CD14-positive monocyte (primary cell): ENCODE results near the gene CDCA8. TPM values are rescaled to one million over a fixed set of nuclear protein-coding genes. Genes with fewer than 3 reads are reported as not detected.

ENCODE experiments used
- DNase-seq, 3 donors: peaks; one replicate each; pipeline ENCODE4 v3.0.0-alpha.2; 2011 to 2022
- H2AFZ ChIP-seq: 2 replicates; pipeline ENCODE4 v1.6.0; 2012; ENCODE audit warnings: mild to moderate bottlenecking, low read depth, low read length, inconsistent platforms; ENCODE audit not compliant: insufficient read depth, poor library complexity, severe bottlenecking
- H3K27ac ChIP-seq, 2 donors: 1 replicate in 1 of 2; 2 replicates in 1 of 2; pipeline ENCODE4 v1.5.1; 2012 to 2013; ENCODE audit warnings: low read length in 2 of 2, control low read depth in 1 of 2, inconsistent platforms in 1 of 2, low read depth in 1 of 2, mild to moderate bottlenecking in 1 of 2
- H3K27me3 ChIP-seq, 2 donors: one replicate each; pipeline versions ENCODE4 v1.6.0 to v1.6.1; 2011 to 2013; ENCODE audit warnings: low read length in 2 of 2; ENCODE audit not compliant: control insufficient read depth in 2 of 2, insufficient read depth in 2 of 2
- H3K36me3 ChIP-seq, 2 donors: replicated peaks in 1 of 2; 1 replicate in 1 of 2; 2 replicates in 1 of 2; pipeline versions ENCODE4 v1.5.1 to v1.6.1; 2012 to 2013; ENCODE audit warnings: low read length in 2 of 2, control low read depth in 1 of 2, inconsistent platforms in 1 of 2, mild to moderate bottlenecking in 1 of 2; ENCODE audit not compliant: insufficient read depth in 2 of 2, control insufficient read depth in 1 of 2
- H3K4me1 ChIP-seq, 2 donors: 1 replicate in 1 of 2; 2 replicates in 1 of 2; pipeline versions ENCODE4 v1.5.1 to v1.6.1; 2012 to 2013; ENCODE audit warnings: low read length in 2 of 2, control low read depth in 1 of 2, inconsistent platforms in 1 of 2, mild to moderate bottlenecking in 1 of 2, moderate library complexity in 1 of 2; ENCODE audit not compliant: insufficient read depth in 2 of 2, control insufficient read depth in 1 of 2
- H3K4me2 ChIP-seq: replicated peaks from 2 replicates; pipeline ENCODE3; 2012; ENCODE audit warnings: low read length, moderate library complexity, mild to moderate bottlenecking; ENCODE audit not compliant: poor library complexity, severe bottlenecking; ENCODE audit errors: extremely low read depth
- H3K4me3 ChIP-seq, 3 experiments: fragments of 200-600 bp in 1 of 3; sonication (generic) in 1 of 3; replicated peaks in 1 of 3; 1 replicate in 2 of 3; 2 replicates in 1 of 3; pipeline ENCODE4 v1.5.1; 2011 to 2013; ENCODE audit warnings: low read length in 3 of 3, mild to moderate bottlenecking in 3 of 3, control low read depth in 2 of 3, low read depth in 2 of 3, inconsistent platforms in 1 of 3, moderate library complexity in 1 of 3
- H3K79me2 ChIP-seq: 2 replicates; pipeline ENCODE4 v1.6.0; 2012; ENCODE audit warnings: mild to moderate bottlenecking, control low read depth, inconsistent platforms, low read length, moderate library complexity; ENCODE audit not compliant: insufficient read depth
- H3K9ac ChIP-seq: 2 replicates; pipeline ENCODE4 v1.6.0; 2017; ENCODE audit warnings: low read length, mild to moderate bottlenecking; ENCODE audit not compliant: insufficient read depth, poor library complexity, severe bottlenecking
- H3K9me3 ChIP-seq, 2 donors: replicated peaks in 1 of 2; 1 replicate in 1 of 2; 2 replicates in 1 of 2; pipeline versions ENCODE4 v1.5.1 to v1.6.1; 2012 to 2013; ENCODE audit warnings: low read length in 2 of 2, control low read depth in 1 of 2; ENCODE audit not compliant: control insufficient read depth in 1 of 2, insufficient read depth in 1 of 2
- H4K20me1 ChIP-seq: 2 replicates; pipeline ENCODE4 v1.6.0; 2012; ENCODE audit warnings: mild to moderate bottlenecking, low read length, control low read depth, moderate library complexity; ENCODE audit not compliant: insufficient read depth
- H3K27ac Mint-ChIP-seq, 7 donors: one replicate each; pipeline ENCODE4 v1.8.0; 2020; ENCODE audit warnings: mild to moderate bottlenecking in 7 of 7, mixed read lengths in 7 of 7, moderate library complexity in 6 of 7, inconsistent platforms in 2 of 7
- H3K27me3 Mint-ChIP-seq, 3 donors: one replicate each; pipeline ENCODE4 v1.8.0; 2021 to 2022; ENCODE audit warnings: low read depth in 3 of 3, mild to moderate bottlenecking in 3 of 3, mixed read lengths in 3 of 3, moderate library complexity in 3 of 3, inconsistent platforms in 1 of 3
- H3K36me3 Mint-ChIP-seq, 2 donors: one replicate each; pipeline ENCODE4 v1.8.0; 2020; ENCODE audit warnings: mixed read lengths in 2 of 2, inconsistent platforms in 1 of 2, mild to moderate bottlenecking in 1 of 2
- H3K4me1 Mint-ChIP-seq: one replicate; pipeline ENCODE4 v1.8.0; 2020; ENCODE audit warnings: mild to moderate bottlenecking, mixed read lengths
- H3K4me3 Mint-ChIP-seq, 2 donors: one replicate each; pipeline ENCODE4 v1.8.0; 2020; ENCODE audit warnings: mild to moderate bottlenecking in 2 of 2, mixed read lengths in 2 of 2, moderate library complexity in 1 of 2
- H3K9me3 Mint-ChIP-seq, 7 donors: one replicate each; pipeline ENCODE4 v1.8.0; 2020 to 2022; ENCODE audit warnings: mixed read lengths in 7 of 7, mild to moderate bottlenecking in 6 of 7, moderate library complexity in 6 of 7, inconsistent platforms in 2 of 7
- WGBS: methylation state at CpG from one replicate; pipeline ENCODE4 v1.1.5; 2013; ENCODE audit warnings: missing lambda C conversion rate; ENCODE audit not compliant: insufficient coverage; 5-methylcytosine and 5-hydroxymethylcytosine counted together
- intact Hi-C, 2 donors: fragments of 100-400 bp; cut with micrococcal nuclease; formaldehyde crosslinking; loops; one replicate each; pipeline versions ENCODE4 v1.15.0 to v1.15.1; 2023
- polyA plus RNA-seq, 3 donors: library from polyadenylated mRNA; depleted of rRNA in 1 of 3; unstranded in 2 of 3; stranded (reverse) in 1 of 3; fragments of 300-500 nt in 2 of 3; fragments of >200 nt in 1 of 3; fragmentation: Illumina TruSeq in 2 of 3; gene quantifications; 1 replicate in 2 of 3; 2 replicates in 1 of 3; pipeline ENCODE4 v1.2.3, GENCODE V29; 2012 to 2021
- TF ChIP-seq, protein P1 (sequence below): fragments of 200-600 bp; IDR thresholded peaks from one replicate; pipeline ENCODE4 v1.8.0; 2022; ENCODE audit warnings: antibody characterized with exemption, mild to moderate bottlenecking

The CDCA8 gene
- polyA plus RNA-seq, 3 donors = 0.09 to 0.67 (median 0.60) TPM

DNA sequence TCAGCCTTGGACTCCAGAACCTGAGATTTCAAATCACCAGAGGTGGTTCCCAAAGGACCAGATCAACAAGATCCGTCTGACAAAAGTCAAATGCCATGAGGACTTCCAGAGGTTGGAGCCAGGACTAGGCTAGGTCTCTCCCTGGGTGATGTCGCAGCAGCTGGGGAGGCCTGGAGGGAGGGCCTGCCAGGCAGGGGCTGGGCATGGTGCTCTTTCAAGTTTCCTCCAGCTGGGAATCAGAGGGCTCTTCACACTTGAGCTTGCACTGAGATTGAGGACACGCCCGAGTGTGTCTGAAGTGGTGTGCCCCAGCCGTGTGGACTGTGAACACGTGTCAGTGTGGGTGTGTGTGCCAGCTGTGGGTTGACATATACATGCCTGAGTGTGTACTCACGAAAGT lies 36.3 kb upstream of the CDCA8 start:
- H4K20me1 ChIP-seq = no peaks in the 10 kb centered on the region
- H3K4me3 ChIP-seq = no peak overlapping the region
- H3K4me2 ChIP-seq = no peak overlapping the region
- no peaks in the 10 kb centered on the region for H3K4me1 ChIP-seq
- Mint-ChIP-seq H3K4me1 (no peaks in the 10 kb centered on the region), H3K27me3 (peaks cover 4 to 15% (median 12%) of the 10 kb centered on the region in 3 donors), H3K9me3 (peaks cover 0 to 1% (median 0%) of the 10 kb centered on the region in 7 donors), H3K4me3 (no peak overlapping the region), H3K36me3 (no peaks in the 10 kb centered on the region), H3K27ac (no peak overlapping the region)
- no peak overlapping the region for H3K27ac ChIP-seq
- intact Hi-C loops = no loop called here
- H3K27me3 ChIP-seq = peaks cover 0 to 2% of the 10 kb centered on the region in 2 donors
- TF ChIP-seq, protein P1, sequence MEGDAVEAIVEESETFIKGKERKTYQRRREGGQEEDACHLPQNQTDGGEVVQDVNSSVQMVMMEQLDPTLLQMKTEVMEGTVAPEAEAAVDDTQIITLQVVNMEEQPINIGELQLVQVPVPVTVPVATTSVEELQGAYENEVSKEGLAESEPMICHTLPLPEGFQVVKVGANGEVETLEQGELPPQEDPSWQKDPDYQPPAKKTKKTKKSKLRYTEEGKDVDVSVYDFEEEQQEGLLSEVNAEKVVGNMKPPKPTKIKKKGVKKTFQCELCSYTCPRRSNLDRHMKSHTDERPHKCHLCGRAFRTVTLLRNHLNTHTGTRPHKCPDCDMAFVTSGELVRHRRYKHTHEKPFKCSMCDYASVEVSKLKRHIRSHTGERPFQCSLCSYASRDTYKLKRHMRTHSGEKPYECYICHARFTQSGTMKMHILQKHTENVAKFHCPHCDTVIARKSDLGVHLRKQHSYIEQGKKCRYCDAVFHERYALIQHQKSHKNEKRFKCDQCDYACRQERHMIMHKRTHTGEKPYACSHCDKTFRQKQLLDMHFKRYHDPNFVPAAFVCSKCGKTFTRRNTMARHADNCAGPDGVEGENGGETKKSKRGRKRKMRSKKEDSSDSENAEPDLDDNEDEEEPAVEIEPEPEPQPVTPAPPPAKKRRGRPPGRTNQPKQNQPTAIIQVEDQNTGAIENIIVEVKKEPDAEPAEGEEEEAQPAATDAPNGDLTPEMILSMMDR = no peak
- no peak for DNase-seq
- H3K9me3 ChIP-seq = no peaks in the 10 kb centered on the region
- H3K36me3 ChIP-seq = no peaks in the 10 kb centered on the region
- no peak overlapping the region for H3K9ac ChIP-seq
- 92% methylated on average over 7 of the region's 7 CpGs for WGBS
- H3K79me2 ChIP-seq = no peaks in the 10 kb centered on the region
- H2AFZ ChIP-seq = no peak overlapping the region

DNA sequence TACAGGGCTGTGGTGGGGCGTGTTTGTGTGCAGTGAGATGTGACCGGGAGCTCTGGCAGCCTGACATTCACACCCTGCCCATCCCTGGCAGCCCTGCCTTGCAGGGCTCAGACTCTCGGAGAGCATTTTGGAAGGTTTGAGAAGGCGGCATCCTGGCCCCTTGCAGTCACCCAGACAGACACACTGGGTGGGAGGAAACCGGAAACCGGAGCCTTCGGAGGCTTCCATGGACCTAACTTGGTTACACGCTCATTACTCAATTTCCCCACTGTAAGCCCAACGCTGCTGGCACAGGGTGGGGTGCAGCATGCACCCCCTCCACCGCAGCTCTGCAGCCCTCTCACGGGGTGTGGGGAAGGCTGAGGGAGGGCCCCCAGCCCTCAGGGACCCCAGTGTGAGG lies 35.4 kb upstream of the CDCA8 start:
- Histone ChIP-seq H2AFZ (no peak overlapping the region), H3K36me3 (no peaks in the 10 kb centered on the region), H4K20me1 (no peaks in the 10 kb centered on the region), H3K4me3 (no peak overlapping the region), H3K79me2 (no peaks in the 10 kb centered on the region), H3K27ac (no peak overlapping the region), H3K27me3 (peaks cover 0 to 2% of the 10 kb centered on the region in 2 donors), H3K4me1 (no peaks in the 10 kb centered on the region), H3K9me3 (no peaks in the 10 kb centered on the region), H3K4me2 (no peak overlapping the region), H3K9ac (no peak overlapping the region)
- no peak overlapping the region for H3K4me3 Mint-ChIP-seq
- H3K36me3 Mint-ChIP-seq = no peaks in the 10 kb centered on the region
- WGBS = no CpG with 5 or more reads among the region's 11 CpGs
- DNase-seq = no peak
- TF ChIP-seq, protein P1 = no peak
- H3K27ac Mint-ChIP-seq = peak overlapping the region in 1 of 7 donors; percentile 62
- H3K27me3 Mint-ChIP-seq = peaks cover 4 to 12% (median 11%) of the 10 kb centered on the region in 3 donors
- H3K9me3 Mint-ChIP-seq = peaks cover 0 to 1% (median 0%) of the 10 kb centered on the region in 7 donors
- intact Hi-C loops = no loop called here
- H3K4me1 Mint-ChIP-seq = no peaks in the 10 kb centered on the region
